Neural cell (in vitro differentiated cells): ENCODE results near the gene LANCL2.

ENCODE experiments used
- CTCF ChIP-seq: fragments of 450-650 bp; IDR thresholded peaks from 2 replicates; pipeline ENCODE4 v1.5.1; 2014; ENCODE audit warnings: antibody characterized with exemption, mild to moderate bottlenecking, moderate library complexity; ENCODE audit not compliant: poor library complexity, severe bottlenecking
- EP300 ChIP-seq: fragments of 450-650 bp; conservative IDR thresholded peaks from 2 replicates; pipeline ENCODE4 v1.6.1; 2014; ENCODE audit warnings: antibody characterized with exemption, mild to moderate bottlenecking, moderate library complexity; ENCODE audit not compliant: poor library complexity, severe bottlenecking
- EZH2 ChIP-seq: fragments of 200-600, 300-800 bp; shearing (Covaris generic), sonication (generic); IDR thresholded peaks from 2 replicates; pipeline ENCODE4 v1.6.1; 2014; ENCODE audit warnings: antibody characterized with exemption, low read length, borderline replicate concordance, mild to moderate bottlenecking; ENCODE audit not compliant: insufficient read depth, poor library complexity, severe bottlenecking
- MXI1 ChIP-seq: fragments of 450-650 bp; conservative IDR thresholded peaks from 2 replicates; pipeline ENCODE4 v1.6.1; 2014; ENCODE audit warnings: antibody characterized with exemption, mild to moderate bottlenecking; ENCODE audit not compliant: poor library complexity, severe bottlenecking
- POLR2AphosphoS5 ChIP-seq: IDR thresholded peaks from 2 replicates; pipeline ENCODE4 v1.6.1; 2012
- RAD21 ChIP-seq: fragments of 450-650 bp; conservative IDR thresholded peaks from 2 replicates; pipeline ENCODE4 v1.6.1; 2014; ENCODE audit warnings: antibody characterized with exemption, mild to moderate bottlenecking, moderate library complexity
- SMC3 ChIP-seq: fragments of 450-650 bp; conservative IDR thresholded peaks from 2 replicates; pipeline ENCODE4 v1.6.1; 2014; ENCODE audit warnings: antibody characterized with exemption, mild to moderate bottlenecking, moderate library complexity; ENCODE audit not compliant: poor library complexity
- TAF1 ChIP-seq: IDR thresholded peaks from 2 replicates; pipeline ENCODE4 v1.6.1; 2012; ENCODE audit warnings: low read depth
- TF ChIP-seq, protein P1 (sequence below): IDR thresholded peaks from 2 replicates; pipeline ENCODE4 v1.6.1; 2012; ENCODE audit warnings: borderline replicate concordance

DNA sequence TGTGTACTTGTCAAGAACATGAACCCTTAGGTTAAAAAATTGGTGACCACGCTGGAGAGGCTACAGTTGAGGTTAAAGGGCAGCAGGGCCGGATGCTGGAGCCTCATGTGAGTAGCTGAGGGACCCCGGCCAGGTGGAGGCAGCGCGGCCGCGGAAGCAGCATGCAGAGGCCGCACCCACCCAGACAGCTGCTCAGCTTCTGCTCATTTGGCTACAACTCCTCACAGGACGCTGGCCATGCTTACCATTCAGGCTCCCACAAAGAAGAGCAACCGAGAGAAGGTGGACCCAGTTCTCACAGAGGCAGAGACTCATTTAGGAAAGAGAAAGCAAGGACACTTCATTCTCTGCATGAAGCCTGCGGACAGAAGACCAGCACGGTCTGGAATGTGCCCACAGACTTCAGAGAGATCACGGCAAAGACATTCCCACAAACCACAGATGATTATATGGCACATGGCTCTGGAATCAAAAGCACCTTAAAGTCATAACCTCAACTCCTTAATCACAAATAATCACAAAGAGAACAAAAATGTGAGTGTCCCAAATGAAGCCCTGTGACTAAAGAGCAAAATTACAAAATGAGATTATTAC, 112.7 kb downstream of the LANCL2 start:
- no peak for TF ChIP-seq CTCF
- no peak for TF ChIP-seq EZH2
- no peak for TF ChIP-seq POLR2AphosphoS5
- no peak for TF ChIP-seq EP300
- no peak for TF ChIP-seq TAF1
- no peak for TF ChIP-seq MXI1
- TF ChIP-seq RAD21: no peak
- TF ChIP-seq, protein P1, sequence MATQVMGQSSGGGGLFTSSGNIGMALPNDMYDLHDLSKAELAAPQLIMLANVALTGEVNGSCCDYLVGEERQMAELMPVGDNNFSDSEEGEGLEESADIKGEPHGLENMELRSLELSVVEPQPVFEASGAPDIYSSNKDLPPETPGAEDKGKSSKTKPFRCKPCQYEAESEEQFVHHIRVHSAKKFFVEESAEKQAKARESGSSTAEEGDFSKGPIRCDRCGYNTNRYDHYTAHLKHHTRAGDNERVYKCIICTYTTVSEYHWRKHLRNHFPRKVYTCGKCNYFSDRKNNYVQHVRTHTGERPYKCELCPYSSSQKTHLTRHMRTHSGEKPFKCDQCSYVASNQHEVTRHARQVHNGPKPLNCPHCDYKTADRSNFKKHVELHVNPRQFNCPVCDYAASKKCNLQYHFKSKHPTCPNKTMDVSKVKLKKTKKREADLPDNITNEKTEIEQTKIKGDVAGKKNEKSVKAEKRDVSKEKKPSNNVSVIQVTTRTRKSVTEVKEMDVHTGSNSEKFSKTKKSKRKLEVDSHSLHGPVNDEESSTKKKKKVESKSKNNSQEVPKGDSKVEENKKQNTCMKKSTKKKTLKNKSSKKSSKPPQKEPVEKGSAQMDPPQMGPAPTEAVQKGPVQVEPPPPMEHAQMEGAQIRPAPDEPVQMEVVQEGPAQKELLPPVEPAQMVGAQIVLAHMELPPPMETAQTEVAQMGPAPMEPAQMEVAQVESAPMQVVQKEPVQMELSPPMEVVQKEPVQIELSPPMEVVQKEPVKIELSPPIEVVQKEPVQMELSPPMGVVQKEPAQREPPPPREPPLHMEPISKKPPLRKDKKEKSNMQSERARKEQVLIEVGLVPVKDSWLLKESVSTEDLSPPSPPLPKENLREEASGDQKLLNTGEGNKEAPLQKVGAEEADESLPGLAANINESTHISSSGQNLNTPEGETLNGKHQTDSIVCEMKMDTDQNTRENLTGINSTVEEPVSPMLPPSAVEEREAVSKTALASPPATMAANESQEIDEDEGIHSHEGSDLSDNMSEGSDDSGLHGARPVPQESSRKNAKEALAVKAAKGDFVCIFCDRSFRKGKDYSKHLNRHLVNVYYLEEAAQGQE: no peak
- no peak for TF ChIP-seq SMC3
